ENCODE results near the gene KIAA0040.

KIAA0040 gene

GRCh38 chr1:175155473-175155856 is 37.1 kb downstream of the KIAA0040 start:
- Mint-ChIP-seq H3K27me3 (peaks cover 36% of the 10 kb centered on the region), H3K4me1 (peaks cover 12% of the 10 kb centered on the region), H3K27ac (no peak overlapping the region), H3K36me3 (peaks cover 23% of the 10 kb centered on the region), H3K9me3 (no peaks in the 10 kb centered on the region), H3K4me3 (no peak overlapping the region)
- no peak for DNase-seq
- CTCF ChIA-PET = interaction anchor here (0.7 to 4.1 kb wide), 39 partner anchors 10 to 278 kb away, joined by 3 to 260 read pairs (median 6); partner anchors contain the start of gene KIAA0040

- DNase-seq = peak; percentile 84
- H3K4me1 Mint-ChIP-seq = peaks cover 12% of the 10 kb centered on the region
- H3K4me3 Mint-ChIP-seq = no peak overlapping the region
- H3K9me3 Mint-ChIP-seq = no peaks in the 10 kb centered on the region
- peaks cover 41% of the 10 kb centered on the region for H3K27me3 Mint-ChIP-seq
- peaks cover 17% of the 10 kb centered on the region for H3K36me3 Mint-ChIP-seq
- CTCF ChIA-PET = interaction anchor here (0.7 to 4.1 kb wide), 47 partner anchors 9 to 554 kb away, joined by 3 to 260 read pairs (median 5); partner anchors contain the start of gene KIAA0040
- no peak overlapping the region for H3K27ac Mint-ChIP-seq
Measured at GRCh38 chr1:175154629-175155472, 37.7 kb downstream of the KIAA0040 start.

- peak; percentile 80 for DNase-seq
- no peaks in the 10 kb centered on the region for H3K9me3 Mint-ChIP-seq
- no peak overlapping the region for H3K4me3 Mint-ChIP-seq
- CTCF ChIA-PET = interaction anchor here (0.5 to 9.7 kb wide), 51 partner anchors 9 to 1581 kb away, joined by 3 to 293 read pairs (median 4); partner anchors contain the start of genes MRPS14 and TNR
- H3K36me3 Mint-ChIP-seq = peaks cover 2% of the 10 kb centered on the region
- peaks cover 47% of the 10 kb centered on the region for H3K27me3 Mint-ChIP-seq
- no peak overlapping the region for H3K27ac Mint-ChIP-seq
- H3K4me1 Mint-ChIP-seq = peaks cover 12% of the 10 kb centered on the region
Measured at GRCh38 chr1:175152006-175152652, 40.4 kb downstream of the KIAA0040 start.

- H3K9me3 Mint-ChIP-seq = no peaks in the 10 kb centered on the region
- peaks cover 55% of the 10 kb centered on the region for H3K27me3 Mint-ChIP-seq
- peaks cover 11% of the 10 kb centered on the region for H3K4me1 Mint-ChIP-seq
- H3K27ac Mint-ChIP-seq = no peak overlapping the region
- DNase-seq = no peak
- H3K36me3 Mint-ChIP-seq = no peaks in the 10 kb centered on the region
- H3K4me3 Mint-ChIP-seq = no peak overlapping the region
- CTCF ChIA-PET = interaction anchor here (0.7 to 9.7 kb wide), 21 partner anchors 12 to 674 kb away, joined by 3 to 293 read pairs (median 4); partner anchors contain the start of gene MRPS14
Measured at GRCh38 chr1:175150596-175151319, 41.8 kb downstream of the KIAA0040 start.

DNA sequence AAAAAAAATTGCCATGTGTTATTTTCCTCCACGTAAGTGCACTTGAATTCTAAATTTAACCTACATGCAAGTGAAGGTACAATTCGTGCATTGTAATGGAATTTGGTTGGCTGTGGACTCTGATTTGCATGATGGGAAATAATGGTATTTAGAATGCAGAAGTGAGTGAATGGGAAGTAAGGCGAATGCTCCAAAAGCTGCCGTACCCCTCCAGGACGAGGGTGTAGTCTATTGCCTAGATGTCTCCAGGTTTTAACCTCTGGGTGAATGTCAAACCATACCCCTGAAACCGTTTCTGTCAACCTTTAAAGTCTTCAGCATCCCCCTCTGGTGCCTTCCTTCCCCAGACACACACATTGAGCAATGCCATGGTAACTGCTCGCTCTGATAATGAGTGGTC is 44.5 kb downstream of the KIAA0040 start:
- Mint-ChIP-seq H3K4me3 (no peak overlapping the region), H3K4me1 (no peaks in the 10 kb centered on the region), H3K36me3 (no peaks in the 10 kb centered on the region), H3K27ac (no peak overlapping the region), H3K9me3 (no peaks in the 10 kb centered on the region), H3K27me3 (peaks cover 61% of the 10 kb centered on the region)
- CTCF ChIA-PET = interaction anchor here (1.0 to 9.7 kb wide), 7 partner anchors 11 to 1097 kb away, joined by 3 to 293 read pairs (median 4); no protein-coding TSS in a partner anchor
- DNase-seq = no peak

GRCh38 chr1:175147569-175147968 is 45.0 kb downstream of the KIAA0040 start:
- Mint-ChIP-seq H3K9me3 (no peaks in the 10 kb centered on the region), H3K4me1 (no peaks in the 10 kb centered on the region), H3K36me3 (no peaks in the 10 kb centered on the region), H3K27me3 (peaks cover 56% of the 10 kb centered on the region), H3K27ac (no peak overlapping the region), H3K4me3 (no peak overlapping the region)
- CTCF ChIA-PET = interaction anchor here (0.8 to 9.7 kb wide), 10 partner anchors 8 to 595 kb away, joined by 3 to 293 read pairs (median 4); no protein-coding TSS in a partner anchor
- no peak for DNase-seq

DNA sequence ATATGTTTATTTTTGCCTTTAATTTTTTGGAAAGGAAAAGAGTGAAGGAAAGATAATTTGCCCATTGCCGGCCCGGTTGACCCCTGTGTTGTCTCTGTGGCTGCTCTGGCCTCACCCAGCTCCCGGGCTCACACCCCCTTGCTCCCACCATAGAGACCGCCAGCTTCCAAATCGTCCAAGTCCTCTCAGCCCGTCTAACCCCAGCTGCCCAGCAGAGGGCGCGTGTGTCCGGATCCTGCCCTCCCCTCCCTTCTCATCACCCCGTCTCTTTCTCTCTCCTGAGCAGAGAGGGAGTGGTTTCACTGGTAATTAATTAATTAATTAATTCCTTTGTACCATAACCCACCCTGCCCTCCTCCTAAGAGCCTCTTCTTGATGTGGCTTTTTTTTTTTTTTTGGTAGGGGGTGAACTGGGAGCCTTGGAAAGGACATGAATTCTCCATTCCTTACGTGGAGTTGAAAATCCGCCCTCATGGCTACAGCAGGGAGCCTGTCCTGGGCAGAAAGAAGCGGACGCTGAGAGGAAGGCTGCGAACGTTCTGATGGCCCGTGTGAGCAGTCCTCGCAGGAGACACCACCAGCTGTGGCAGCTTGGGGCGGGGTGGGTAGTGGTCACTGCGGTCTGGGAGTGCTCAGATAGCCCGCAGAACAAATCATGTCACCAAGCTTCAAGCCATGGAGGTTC is 45.9 kb downstream of the KIAA0040 start:
- peaks cover 5% of the 10 kb centered on the region for H3K4me1 Mint-ChIP-seq
- CTCF ChIA-PET = interaction anchor here (0.6 to 9.7 kb wide), 28 partner anchors 9 to 791 kb away, joined by 3 to 293 read pairs (median 4); no protein-coding TSS in a partner anchor
- H3K9me3 Mint-ChIP-seq = no peaks in the 10 kb centered on the region
- peaks cover 48% of the 10 kb centered on the region for H3K27me3 Mint-ChIP-seq
- peak; percentile 78 for DNase-seq
- H3K36me3 Mint-ChIP-seq = no peaks in the 10 kb centered on the region
- H3K4me3 Mint-ChIP-seq = no peak overlapping the region
- H3K27ac Mint-ChIP-seq = peak overlapping the region; percentile 47

DNA sequence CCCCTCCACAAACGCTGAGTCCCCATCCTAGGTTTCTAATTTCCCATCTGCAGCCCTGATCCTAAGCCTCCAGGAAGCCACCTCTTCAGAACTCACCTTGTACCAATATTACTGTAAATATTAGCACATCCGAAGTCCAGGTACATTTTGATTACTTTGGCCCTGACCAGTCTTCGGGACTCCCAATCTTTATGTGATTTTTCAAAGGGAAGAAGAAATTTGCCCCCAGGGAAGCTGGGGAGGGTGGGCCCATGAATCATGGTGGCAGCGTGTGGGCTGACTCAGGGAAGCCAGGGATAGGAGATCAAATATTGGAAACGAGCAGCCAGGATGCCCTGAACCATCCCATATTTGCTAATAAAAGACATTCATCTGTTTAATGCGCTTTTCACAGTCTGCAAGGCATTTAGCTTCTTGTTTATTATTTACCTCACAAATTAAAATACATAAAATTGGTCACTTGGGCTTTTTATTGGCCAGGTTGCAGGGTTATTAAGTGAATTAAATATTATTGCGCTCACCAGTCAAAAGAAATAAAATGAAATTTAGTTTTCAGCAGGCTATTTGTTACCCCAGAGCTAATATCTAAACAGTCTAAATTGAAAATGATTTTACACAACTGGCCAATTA is 46.6 kb downstream of the KIAA0040 start:
- Mint-ChIP-seq H3K9me3 (no peaks in the 10 kb centered on the region), H3K4me3 (no peak overlapping the region), H3K27ac (no peak overlapping the region), H3K4me1 (peaks cover 9% of the 10 kb centered on the region), H3K36me3 (no peaks in the 10 kb centered on the region), H3K27me3 (peaks cover 48% of the 10 kb centered on the region)
- CTCF ChIA-PET = interaction anchor here (0.6 to 9.7 kb wide), 23 partner anchors 9 to 792 kb away, joined by 3 to 293 read pairs (median 5); no protein-coding TSS in a partner anchor
- DNase-seq = no peak

- Mint-ChIP-seq H3K4me1 (peaks cover 9% of the 10 kb centered on the region), H3K9me3 (no peaks in the 10 kb centered on the region), H3K36me3 (no peaks in the 10 kb centered on the region), H3K4me3 (no peak overlapping the region), H3K27me3 (peaks cover 41% of the 10 kb centered on the region), H3K27ac (no peak overlapping the region)
- CTCF ChIA-PET = interaction anchor here (1.7 kb wide), 1 partner anchor 109 kb away, joined by 4 read pairs; no protein-coding TSS in a partner anchor
- DNase-seq = no peak
Measured at GRCh38 chr1:175138579-175138978, 54.0 kb downstream of the KIAA0040 start.

GRCh38 chr1:175137369-175137768 is 55.2 kb downstream of the KIAA0040 start:
- Mint-ChIP-seq H3K36me3 (no peaks in the 10 kb centered on the region), H3K4me1 (peaks cover 9% of the 10 kb centered on the region), H3K4me3 (no peak overlapping the region), H3K27me3 (peaks cover 42% of the 10 kb centered on the region), H3K27ac (no peak overlapping the region), H3K9me3 (no peaks in the 10 kb centered on the region)
- DNase-seq = no peak
- CTCF ChIA-PET = interaction anchor here (1.2 to 2.2 kb wide), 3 partner anchors 8 to 15 kb away, joined by 3 to 8 read pairs (median 4); no protein-coding TSS in a partner anchor

- Mint-ChIP-seq H3K4me3 (no peak overlapping the region), H3K9me3 (no peaks in the 10 kb centered on the region), H3K27ac (no peak overlapping the region), H3K27me3 (peaks cover 37% of the 10 kb centered on the region), H3K36me3 (no peaks in the 10 kb centered on the region), H3K4me1 (peaks cover 2% of the 10 kb centered on the region)
- no peak for DNase-seq
- CTCF ChIA-PET = interaction anchor here (1.2 to 2.2 kb wide), 2 partner anchors 10 to 11 kb away, joined by 3 to 8 read pairs; no protein-coding TSS in a partner anchor
Measured at GRCh38 chr1:175136246-175136645, 56.3 kb downstream of the KIAA0040 start.

- no peak overlapping the region for H3K4me3 Mint-ChIP-seq
- H3K9me3 Mint-ChIP-seq = no peaks in the 10 kb centered on the region
- no peaks in the 10 kb centered on the region for H3K36me3 Mint-ChIP-seq
- peaks cover 26% of the 10 kb centered on the region for H3K27me3 Mint-ChIP-seq
- H3K4me1 Mint-ChIP-seq = no peaks in the 10 kb centered on the region
- CTCF ChIA-PET = interaction anchor here (0.8 to 1.0 kb wide), 2 partner anchors 9 to 105 kb away, joined by 4 to 5 read pairs; no protein-coding TSS in a partner anchor
- DNase-seq = no peak
- H3K27ac Mint-ChIP-seq = no peak overlapping the region
Measured at GRCh38 chr1:175134500-175134899, 58.1 kb downstream of the KIAA0040 start.

All from activated naive CD4-positive, alpha-beta T cell treated with anti-CD3 and anti-CD28 coated beads, Interleukin-2, amount 10 ng/mL, durations not matched to agents 7 days and 5 days (primary cell).